Measurements from ENCODE around the gene SMCO3. TPM values are rescaled to one million over a fixed set of nuclear protein-coding genes. Genes with fewer than 3 reads are reported as not detected.

The SMCO3 gene
- total RNA-seq, 4 donors from 2014 or later, result not detected

GRCh38 chr12:14774906-14775635 lies 38.9 kb downstream of the SMCO3 start:
- Histone ChIP-seq H3K9me3 (no peaks in the 10 kb centered on the region), H3K27me3 (no peaks in the 10 kb centered on the region), H3K27ac (peak overlapping the region; percentile 88 to 99 (median 92)), H3K4me1 (no peaks in the 10 kb centered on the region), H3K4me3 (peak overlapping the region; percentile 63 to 90 (median 69)), H3K36me3 (no peaks in the 10 kb centered on the region)
- TF ChIP-seq, protein P1, sequence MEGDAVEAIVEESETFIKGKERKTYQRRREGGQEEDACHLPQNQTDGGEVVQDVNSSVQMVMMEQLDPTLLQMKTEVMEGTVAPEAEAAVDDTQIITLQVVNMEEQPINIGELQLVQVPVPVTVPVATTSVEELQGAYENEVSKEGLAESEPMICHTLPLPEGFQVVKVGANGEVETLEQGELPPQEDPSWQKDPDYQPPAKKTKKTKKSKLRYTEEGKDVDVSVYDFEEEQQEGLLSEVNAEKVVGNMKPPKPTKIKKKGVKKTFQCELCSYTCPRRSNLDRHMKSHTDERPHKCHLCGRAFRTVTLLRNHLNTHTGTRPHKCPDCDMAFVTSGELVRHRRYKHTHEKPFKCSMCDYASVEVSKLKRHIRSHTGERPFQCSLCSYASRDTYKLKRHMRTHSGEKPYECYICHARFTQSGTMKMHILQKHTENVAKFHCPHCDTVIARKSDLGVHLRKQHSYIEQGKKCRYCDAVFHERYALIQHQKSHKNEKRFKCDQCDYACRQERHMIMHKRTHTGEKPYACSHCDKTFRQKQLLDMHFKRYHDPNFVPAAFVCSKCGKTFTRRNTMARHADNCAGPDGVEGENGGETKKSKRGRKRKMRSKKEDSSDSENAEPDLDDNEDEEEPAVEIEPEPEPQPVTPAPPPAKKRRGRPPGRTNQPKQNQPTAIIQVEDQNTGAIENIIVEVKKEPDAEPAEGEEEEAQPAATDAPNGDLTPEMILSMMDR (IDR thresholded peaks at IDR 0.05), result no peak
- TF ChIP-seq POLR2A (IDR thresholded peaks at IDR 0.05), result peak in 1 of 2 donors; percentile 40
- DNase-seq, result peak; percentile 32 to 75 (median 68)

GRCh38 chr12:14774074-14774905 lies 39.7 kb downstream of the SMCO3 start:
- TF ChIP-seq, protein P1 (IDR thresholded peaks at IDR 0.05), result peak in 2 of 6 experiments; percentile 15 to 18
- peak; percentile 98 for TF ChIP-seq POLR2A (IDR thresholded peaks at IDR 0.05)
- peak; percentile 94 to 98 (median 95) for DNase-seq
- H3K27me3 ChIP-seq, result no peaks in the 10 kb centered on the region
- peaks cover 0 to 2% (median 0%) of the 10 kb centered on the region in 4 donors for H3K4me1 ChIP-seq
- peak overlapping the region; percentile 88 to 99 (median 92) for H3K27ac ChIP-seq
- no peaks in the 10 kb centered on the region for H3K36me3 ChIP-seq
- H3K9me3 ChIP-seq, result no peaks in the 10 kb centered on the region
- H3K4me3 ChIP-seq, result peak overlapping the region; percentile 63 to 90 (median 69)

DNA sequence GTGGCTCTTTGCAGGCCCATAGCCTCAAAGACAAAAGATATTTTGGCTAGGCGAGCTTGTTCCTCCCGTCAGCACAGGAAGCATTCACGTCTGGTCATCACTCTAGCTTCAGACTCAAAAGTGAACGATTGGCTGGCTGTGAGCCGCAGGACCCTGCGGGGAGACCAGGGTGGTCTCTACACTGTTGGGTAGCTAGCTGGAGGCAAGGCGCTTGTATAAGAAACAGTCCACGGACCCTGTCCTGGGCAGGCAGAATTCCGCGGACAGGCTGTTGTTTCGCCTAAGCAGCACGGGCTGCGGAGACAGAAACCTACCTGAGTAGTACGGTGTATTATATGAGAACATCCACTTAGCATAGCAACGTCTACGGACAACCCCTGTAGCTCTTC lies 40.3 kb downstream of the SMCO3 start:
- Histone ChIP-seq H3K36me3 (no peaks in the 10 kb centered on the region), H3K4me1 (peaks cover 0 to 8% (median 0%) of the 10 kb centered on the region in 4 donors), H3K27ac (peak overlapping the region; percentile 88 to 99 (median 92)), H3K27me3 (no peaks in the 10 kb centered on the region), H3K4me3 (peak overlapping the region; percentile 63 to 90 (median 69)), H3K9me3 (no peaks in the 10 kb centered on the region)
- DNase-seq, result peak in 2 of 3 donors; percentile 57 to 72
- TF ChIP-seq, protein P1 (IDR thresholded peaks at IDR 0.05), result no peak
- TF ChIP-seq POLR2A (IDR thresholded peaks at IDR 0.05), result no peak

GRCh38 chr12:14772946-14773345 lies 41.0 kb downstream of the SMCO3 start:
- Histone ChIP-seq H3K4me1 (peaks cover 0 to 10% (median 0%) of the 10 kb centered on the region in 4 donors), H3K27me3 (no peaks in the 10 kb centered on the region), H3K27ac (peak overlapping the region in 1 of 4 donors; percentile 88), H3K9me3 (no peaks in the 10 kb centered on the region), H3K36me3 (no peaks in the 10 kb centered on the region), H3K4me3 (no peak overlapping the region)
- TF ChIP-seq, protein P1 (IDR thresholded peaks at IDR 0.05), result no peak
- TF ChIP-seq POLR2A (IDR thresholded peaks at IDR 0.05), result no peak
- DNase-seq, result no peak

GRCh38 chr12:14771651-14772137 lies 42.3 kb downstream of the SMCO3 start:
- TF ChIP-seq, protein P1 (IDR thresholded peaks at IDR 0.05), result no peak
- TF ChIP-seq POLR2A (IDR thresholded peaks at IDR 0.05), result no peak
- Histone ChIP-seq H3K9me3 (no peaks in the 10 kb centered on the region), H3K27me3 (no peaks in the 10 kb centered on the region), H3K4me1 (peaks cover 0 to 10% (median 0%) of the 10 kb centered on the region in 4 donors), H3K27ac (peak overlapping the region; percentile 96 to 97 (median 96)), H3K4me3 (peak overlapping the region; percentile 70 to 89 (median 75)), H3K36me3 (peaks cover 0 to 2% (median 0%) of the 10 kb centered on the region in 3 donors)
- no peak for DNase-seq

Data from Peyer's patch (tissue), 4 donors.